ENCODE results near the gene C1orf167.

C1orf167 gene

DNA sequence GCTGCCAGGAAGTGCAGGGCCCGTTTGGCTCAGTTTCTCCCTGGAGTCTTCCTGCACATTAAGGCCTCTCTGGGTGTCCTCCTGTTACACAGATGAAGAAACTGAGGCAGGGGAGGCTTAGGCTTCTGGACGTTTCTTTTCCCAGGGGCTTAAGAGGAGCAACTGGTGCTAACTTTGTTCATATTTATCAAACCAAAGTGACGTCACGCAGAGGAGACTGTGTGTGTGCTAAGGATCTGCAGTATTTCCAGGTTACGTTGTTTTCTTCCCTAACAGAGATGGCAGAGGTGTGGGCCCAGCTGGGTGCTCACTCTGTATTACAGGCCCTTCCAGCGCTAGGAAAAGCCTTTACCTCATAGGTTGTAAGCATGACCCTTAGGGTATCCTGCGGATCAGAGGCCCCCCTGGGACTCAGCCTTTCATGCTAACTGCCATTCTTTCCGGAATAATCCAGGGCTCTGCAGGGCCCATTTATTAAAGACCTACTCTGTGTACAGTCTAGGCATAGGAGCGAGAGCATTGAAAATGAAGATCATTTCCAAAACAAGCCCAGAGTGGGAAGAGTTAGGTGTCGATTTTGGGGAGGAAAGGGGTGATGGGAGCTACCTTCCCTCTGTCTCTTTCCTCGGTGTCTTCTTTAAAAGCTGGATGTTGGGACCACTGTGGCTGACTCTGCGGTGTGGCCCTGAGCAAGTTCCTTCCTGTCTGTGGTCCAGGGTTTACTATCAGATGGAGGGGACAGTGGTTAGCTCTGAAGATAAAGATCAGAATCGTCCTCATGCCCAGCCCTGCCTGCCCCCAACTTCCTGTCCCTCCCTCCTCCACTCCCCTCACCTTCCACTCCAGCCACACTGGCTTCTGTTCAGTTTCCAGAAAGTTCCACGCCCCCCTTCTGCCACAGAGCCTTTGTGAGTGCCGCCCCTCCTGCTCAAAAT is 21.5 kb upstream of the C1orf167 start:
- H3K4me3 ChIP-seq (ENCODE audit: control insufficient read depth, low read depth, low read length) = no peak overlapping the region
- DNase-seq (ENCODE audit: low read depth) = no peak
- TF ChIP-seq, protein P1, sequence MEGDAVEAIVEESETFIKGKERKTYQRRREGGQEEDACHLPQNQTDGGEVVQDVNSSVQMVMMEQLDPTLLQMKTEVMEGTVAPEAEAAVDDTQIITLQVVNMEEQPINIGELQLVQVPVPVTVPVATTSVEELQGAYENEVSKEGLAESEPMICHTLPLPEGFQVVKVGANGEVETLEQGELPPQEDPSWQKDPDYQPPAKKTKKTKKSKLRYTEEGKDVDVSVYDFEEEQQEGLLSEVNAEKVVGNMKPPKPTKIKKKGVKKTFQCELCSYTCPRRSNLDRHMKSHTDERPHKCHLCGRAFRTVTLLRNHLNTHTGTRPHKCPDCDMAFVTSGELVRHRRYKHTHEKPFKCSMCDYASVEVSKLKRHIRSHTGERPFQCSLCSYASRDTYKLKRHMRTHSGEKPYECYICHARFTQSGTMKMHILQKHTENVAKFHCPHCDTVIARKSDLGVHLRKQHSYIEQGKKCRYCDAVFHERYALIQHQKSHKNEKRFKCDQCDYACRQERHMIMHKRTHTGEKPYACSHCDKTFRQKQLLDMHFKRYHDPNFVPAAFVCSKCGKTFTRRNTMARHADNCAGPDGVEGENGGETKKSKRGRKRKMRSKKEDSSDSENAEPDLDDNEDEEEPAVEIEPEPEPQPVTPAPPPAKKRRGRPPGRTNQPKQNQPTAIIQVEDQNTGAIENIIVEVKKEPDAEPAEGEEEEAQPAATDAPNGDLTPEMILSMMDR (IDR thresholded peaks at IDR 0.05; ENCODE audit: control insufficient read depth, insufficient read depth, low read depth, low read length, missing control alignments) = no peak

DNA sequence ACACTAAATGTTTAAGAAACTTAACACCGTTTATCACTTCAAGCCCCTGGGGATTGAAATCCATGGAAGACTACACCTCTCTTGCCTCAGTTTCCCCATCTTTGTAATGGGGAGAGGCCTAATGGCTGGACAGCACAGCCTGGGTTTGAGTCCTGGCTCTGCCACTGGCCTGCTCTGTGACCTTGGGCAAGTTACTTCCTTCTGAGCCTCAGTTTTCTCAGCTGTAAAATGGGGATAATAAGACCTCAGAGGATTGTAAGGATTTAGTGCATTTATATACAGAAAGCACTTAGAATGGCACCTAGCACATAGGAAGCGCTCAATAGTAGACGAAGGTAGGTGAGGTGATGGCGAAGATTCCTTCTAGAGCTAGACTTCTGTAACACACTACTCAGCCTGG is 20.5 kb upstream of the C1orf167 start:
- no peak for DNase-seq (ENCODE audit: low read depth)
- H3K4me3 ChIP-seq (ENCODE audit: control insufficient read depth, low read depth, low read length) = no peak overlapping the region
- TF ChIP-seq, protein P1 (IDR thresholded peaks at IDR 0.05; ENCODE audit: control insufficient read depth, insufficient read depth, low read depth, low read length, missing control alignments) = no peak

DNA sequence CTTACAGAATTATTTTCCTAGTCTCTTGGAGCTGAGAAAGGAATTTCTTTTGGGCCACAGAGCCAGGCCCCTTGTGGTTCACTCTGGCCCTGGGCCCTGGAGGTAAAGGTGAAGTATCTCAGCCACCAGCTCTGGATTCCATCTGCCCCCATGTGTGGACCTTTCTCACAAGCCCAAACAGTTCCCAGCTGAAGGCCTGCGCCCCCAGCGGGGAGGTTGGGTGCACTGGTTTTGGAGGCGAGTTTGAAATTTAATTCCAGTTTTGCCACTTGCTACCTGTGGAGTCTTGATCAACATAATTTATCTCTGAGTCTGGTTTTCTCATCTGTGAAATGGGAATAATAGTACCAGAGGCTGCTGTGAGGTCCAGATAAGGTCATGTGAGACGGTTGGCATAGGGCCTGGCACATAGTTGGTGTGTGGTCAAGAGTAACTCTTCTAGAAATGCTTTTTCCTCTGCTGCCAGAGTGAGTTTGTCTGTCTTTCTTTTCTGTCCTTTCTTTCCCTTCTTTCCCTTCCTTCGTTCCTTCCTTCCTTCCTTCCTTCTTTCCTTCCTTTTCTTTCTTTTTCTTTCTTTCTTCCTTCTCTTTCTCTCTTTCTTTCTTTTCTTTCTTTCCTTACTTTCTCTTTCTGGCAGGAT is 20.0 kb upstream of the C1orf167 start:
- TF ChIP-seq, protein P1 (IDR thresholded peaks at IDR 0.05; ENCODE audit: control insufficient read depth, insufficient read depth, low read depth, low read length, missing control alignments) = no peak
- no peak for DNase-seq (ENCODE audit: low read depth)
- H3K4me3 ChIP-seq (ENCODE audit: control insufficient read depth, low read depth, low read length) = no peak overlapping the region

DNA sequence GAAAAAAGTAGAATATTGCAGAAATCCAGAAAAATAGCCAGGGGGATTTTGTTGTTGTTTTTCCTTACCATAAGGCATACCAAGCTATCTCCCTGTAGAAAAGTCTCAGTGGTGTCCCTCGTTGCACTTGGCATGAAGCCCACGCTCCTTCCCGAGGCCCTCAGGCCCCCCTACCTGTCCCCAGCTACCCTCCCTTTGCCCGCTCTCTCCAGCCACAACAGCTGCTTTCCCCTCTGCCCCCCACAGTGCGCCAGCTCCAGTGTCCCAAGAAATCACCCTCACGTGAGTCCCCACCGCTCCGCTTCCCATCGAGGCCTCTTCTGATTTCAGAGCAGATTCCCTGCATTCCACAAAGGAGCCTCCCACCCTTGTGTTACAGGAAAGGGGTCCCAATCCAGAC is 17.7 kb upstream of the C1orf167 start:
- TF ChIP-seq, protein P1 (IDR thresholded peaks at IDR 0.05; ENCODE audit: control insufficient read depth, insufficient read depth, low read depth, low read length, missing control alignments) = no peak
- no peak overlapping the region for H3K4me3 ChIP-seq (ENCODE audit: control insufficient read depth, low read depth, low read length)
- DNase-seq (ENCODE audit: low read depth) = no peak

DNA sequence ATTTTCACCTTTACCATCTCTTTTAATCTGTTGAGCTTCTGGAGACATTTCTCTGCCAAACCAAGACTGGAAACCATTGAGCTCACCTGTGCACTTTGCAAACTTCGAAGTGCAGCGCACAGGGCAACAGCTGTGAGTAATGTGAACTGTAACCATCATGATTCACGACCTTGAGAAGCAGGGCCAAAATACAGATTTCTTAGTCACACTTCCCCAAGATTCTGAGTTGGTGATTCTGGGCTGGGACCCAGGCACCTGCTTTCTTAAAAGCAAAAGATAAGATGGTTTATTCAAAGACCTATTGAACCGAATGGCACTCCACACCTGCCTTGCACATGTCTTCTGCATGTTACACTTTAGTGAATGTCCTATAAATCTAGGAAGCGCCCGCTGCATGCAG is 15.9 kb upstream of the C1orf167 start:
- no peak overlapping the region for H3K4me3 ChIP-seq (ENCODE audit: control insufficient read depth, low read depth, low read length)
- TF ChIP-seq, protein P1 (IDR thresholded peaks at IDR 0.05; ENCODE audit: control insufficient read depth, insufficient read depth, low read depth, low read length, missing control alignments) = no peak
- DNase-seq (ENCODE audit: low read depth) = no peak

DNA sequence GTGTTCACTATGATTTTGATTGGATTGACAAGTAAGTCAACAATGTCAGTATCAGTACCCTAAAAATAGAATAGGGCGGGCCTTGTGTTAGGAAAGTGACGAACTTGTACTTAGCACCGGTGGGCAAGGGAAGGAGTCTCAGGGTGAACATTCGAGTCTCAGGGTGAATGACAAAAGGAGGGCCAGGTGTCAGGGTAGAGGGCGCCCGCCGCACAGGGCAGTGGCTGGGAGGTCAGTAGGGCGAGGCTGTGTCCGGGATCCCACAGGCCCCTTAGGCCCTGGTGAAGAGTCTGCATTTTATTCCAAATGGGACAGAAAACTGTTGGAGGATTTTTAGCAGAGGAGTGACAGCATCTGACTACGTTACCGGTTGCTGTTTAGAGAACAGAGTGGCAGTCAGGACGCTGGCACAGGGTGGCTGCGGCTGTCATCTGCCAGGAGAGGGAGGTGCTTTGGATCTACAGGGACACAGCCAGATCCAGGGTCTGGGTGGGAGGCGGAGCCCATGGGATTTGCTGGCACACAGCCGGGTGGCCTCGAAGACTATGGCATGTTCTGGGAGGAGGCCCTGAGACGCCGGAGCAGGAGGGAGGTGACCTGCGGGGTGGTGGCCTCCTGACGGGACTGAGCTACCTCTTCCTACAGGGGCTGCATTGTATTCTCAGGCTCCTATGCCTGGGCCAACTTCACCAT is 15.1 kb upstream of the C1orf167 start:
- TF ChIP-seq, protein P1 (IDR thresholded peaks at IDR 0.05; ENCODE audit: control insufficient read depth, insufficient read depth, low read depth, low read length, missing control alignments) = no peak

More for the DNA sequence above, 15.1 kb upstream of the C1orf167 start:
- H3K4me3 ChIP-seq (ENCODE audit: control insufficient read depth, low read depth, low read length) = no peak overlapping the region
- no peak for DNase-seq (ENCODE audit: low read depth)
